Endothelial cell (in vitro differentiated cells): ENCODE results near the gene CLK3. TPM values are rescaled to one million over a fixed set of nuclear protein-coding genes. Genes with fewer than 3 reads are reported as not detected.

Experiments used
- DNase-seq: peaks from one replicate; pipeline ENCODE4 v3.0.0; 2021; ENCODE audit warnings: low spot score
- H3K27ac Mint-ChIP-seq: one replicate; pipeline ENCODE4 v1.8.0; 2021; ENCODE audit warnings: mixed read lengths, inconsistent platforms; ENCODE audit not compliant: unreplicated experiment
- H3K27me3 Mint-ChIP-seq: one replicate; pipeline ENCODE4 v1.8.0; 2021; ENCODE audit warnings: mild to moderate bottlenecking, moderate library complexity, mixed read lengths, inconsistent platforms; ENCODE audit not compliant: unreplicated experiment
- H3K36me3 Mint-ChIP-seq: one replicate; pipeline ENCODE4 v1.8.0; 2021; ENCODE audit warnings: mild to moderate bottlenecking, low read depth, mixed read lengths, inconsistent platforms; ENCODE audit not compliant: unreplicated experiment
- H3K4me1 Mint-ChIP-seq: one replicate; pipeline ENCODE4 v1.8.0; 2021; ENCODE audit warnings: mild to moderate bottlenecking, mixed read lengths, inconsistent platforms; ENCODE audit not compliant: unreplicated experiment
- H3K4me3 Mint-ChIP-seq: one replicate; pipeline ENCODE4 v1.8.0; 2021; ENCODE audit warnings: mild to moderate bottlenecking, mixed read lengths, inconsistent platforms; ENCODE audit not compliant: unreplicated experiment
- H3K9me3 Mint-ChIP-seq: one replicate; pipeline ENCODE4 v1.8.0; 2021; ENCODE audit warnings: mixed read lengths, inconsistent platforms; ENCODE audit not compliant: unreplicated experiment
- total RNA-seq: library from RNA; stranded (reverse); fragmentation: NEBNext Ultra II Directional; extraction: Animal tissue kit (Norgen Biotek cat#: 25700); gene quantifications from one replicate; pipeline ENCODE4 v1.2.1, GENCODE V29; 2021; ENCODE audit not compliant: unreplicated experiment
- TF ChIP-seq, protein P1 (sequence below): fragments of 200-600 bp; sonication (generic); IDR thresholded peaks from one replicate; pipeline ENCODE4 v1.5.0; 2021; ENCODE audit warnings: antibody characterized with exemption; ENCODE audit not compliant: unreplicated experiment

The CLK3 gene
- total RNA-seq, 1 donor from 2014 or later: 81.7 TPM

- Mint-ChIP-seq H3K4me3 (peak overlapping the region; percentile 93), H3K27ac (peak overlapping the region; percentile 89), H3K36me3 (peaks cover 27% of the 10 kb centered on the region), H3K9me3 (no peaks in the 10 kb centered on the region), H3K27me3 (peaks cover 31% of the 10 kb centered on the region), H3K4me1 (peaks cover 33% of the 10 kb centered on the region)
- TF ChIP-seq, protein P1, sequence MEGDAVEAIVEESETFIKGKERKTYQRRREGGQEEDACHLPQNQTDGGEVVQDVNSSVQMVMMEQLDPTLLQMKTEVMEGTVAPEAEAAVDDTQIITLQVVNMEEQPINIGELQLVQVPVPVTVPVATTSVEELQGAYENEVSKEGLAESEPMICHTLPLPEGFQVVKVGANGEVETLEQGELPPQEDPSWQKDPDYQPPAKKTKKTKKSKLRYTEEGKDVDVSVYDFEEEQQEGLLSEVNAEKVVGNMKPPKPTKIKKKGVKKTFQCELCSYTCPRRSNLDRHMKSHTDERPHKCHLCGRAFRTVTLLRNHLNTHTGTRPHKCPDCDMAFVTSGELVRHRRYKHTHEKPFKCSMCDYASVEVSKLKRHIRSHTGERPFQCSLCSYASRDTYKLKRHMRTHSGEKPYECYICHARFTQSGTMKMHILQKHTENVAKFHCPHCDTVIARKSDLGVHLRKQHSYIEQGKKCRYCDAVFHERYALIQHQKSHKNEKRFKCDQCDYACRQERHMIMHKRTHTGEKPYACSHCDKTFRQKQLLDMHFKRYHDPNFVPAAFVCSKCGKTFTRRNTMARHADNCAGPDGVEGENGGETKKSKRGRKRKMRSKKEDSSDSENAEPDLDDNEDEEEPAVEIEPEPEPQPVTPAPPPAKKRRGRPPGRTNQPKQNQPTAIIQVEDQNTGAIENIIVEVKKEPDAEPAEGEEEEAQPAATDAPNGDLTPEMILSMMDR: no peak
- no peak for DNase-seq
Measured at GRCh38 chr15:74616366-74616939, 817 bp downstream of the CLK3 start.

GRCh38 chr15:74616996-74617395, 1.4 kb downstream of the CLK3 start:
- Mint-ChIP-seq H3K4me1 (peaks cover 33% of the 10 kb centered on the region), H3K27ac (peak overlapping the region; percentile 89), H3K27me3 (peaks cover 34% of the 10 kb centered on the region), H3K9me3 (no peaks in the 10 kb centered on the region), H3K36me3 (peaks cover 32% of the 10 kb centered on the region), H3K4me3 (peak overlapping the region; percentile 93)
- no peak for DNase-seq
- TF ChIP-seq, protein P1: no peak

GRCh38 chr15:74618841-74619596, 3.4 kb downstream of the CLK3 start:
- TF ChIP-seq, protein P1: no peak
- Mint-ChIP-seq H3K27me3 (peaks cover 30% of the 10 kb centered on the region), H3K4me3 (no peak overlapping the region), H3K36me3 (peaks cover 50% of the 10 kb centered on the region), H3K4me1 (peaks cover 33% of the 10 kb centered on the region), H3K9me3 (no peaks in the 10 kb centered on the region), H3K27ac (peak overlapping the region; percentile 7)
- no peak for DNase-seq

- DNase-seq: no peak
- Mint-ChIP-seq H3K4me1 (peaks cover 33% of the 10 kb centered on the region), H3K9me3 (no peaks in the 10 kb centered on the region), H3K4me3 (no peak overlapping the region), H3K27ac (no peak overlapping the region), H3K36me3 (peaks cover 59% of the 10 kb centered on the region), H3K27me3 (peaks cover 31% of the 10 kb centered on the region)
- TF ChIP-seq, protein P1: no peak
Measured at GRCh38 chr15:74619916-74620635, 4.4 kb downstream of the CLK3 start.
